Esophagus squamous epithelium (tissue), 5 donors: Measurements from ENCODE around the gene ATP6AP1. TPM values are rescaled to one million over a fixed set of nuclear protein-coding genes. Genes with fewer than 3 reads are reported as not detected.
A peak's percentile ranks its signal among the peaks of the same experiment; 100 is the strongest.

ENCODE experiments used
- DNase-seq: peaks from one replicate; lab custom pipeline; 2025; lab: John Stamatoyannopoulos, UW
- H3K27ac ChIP-seq, 4 donors: fragments of 200-600 bp; sonication (generic); one replicate each; pipeline ENCODE4 v1.5.1; 2016 to 2019; ENCODE audit warnings: mild to moderate bottlenecking in 1 of 4
- H3K27me3 ChIP-seq, 4 donors: fragments of 200-600 bp; sonication (generic); 1 replicate in 3 of 4; 2 replicates in 1 of 4; pipeline versions ENCODE4 v1.5.1 to v1.6.0; 2017 to 2021; ENCODE audit warnings: antibody characterized with exemption in 1 of 4
- H3K36me3 ChIP-seq, 3 donors: fragments of 200-600 bp; sonication (generic); one replicate each; pipeline ENCODE4 v1.5.1; 2016 to 2019
- H3K4me1 ChIP-seq, 3 donors: fragments of 200-600 bp; sonication (generic); one replicate each; pipeline ENCODE4 v1.5.1; 2017 to 2019
- H3K4me3 ChIP-seq, 4 donors: fragments of 200-600 bp; sonication (generic); 1 replicate in 3 of 4; 2 replicates in 1 of 4; pipeline ENCODE4 v1.5.1; 2016 to 2019; ENCODE audit warnings: mild to moderate bottlenecking in 2 of 4, moderate library complexity in 1 of 4
- H3K9me3 ChIP-seq, 3 donors: fragments of 200-600 bp; sonication (generic); one replicate each; pipeline ENCODE4 v1.5.1; 2016 to 2019
- CTCF ChIP-seq, 6 experiments: fragments of 450-650 bp in 4 of 6; fragments of 200-600 bp in 2 of 6; sonication (generic) in 2 of 6; IDR thresholded peaks; one replicate each; pipeline ENCODE4 v1.5.1; 2016 to 2019; ENCODE audit warnings: antibody characterized with exemption in 6 of 6, mild to moderate bottlenecking in 4 of 6, moderate library complexity in 4 of 6
- POLR2A ChIP-seq, 4 donors: fragments of 450-650 bp; IDR thresholded peaks; one replicate each; pipeline ENCODE4 v1.6.1; 2017; ENCODE audit warnings: antibody characterized with exemption in 4 of 4, mild to moderate bottlenecking in 4 of 4, moderate library complexity in 3 of 4
- WGBS, 2 donors: methylation state at CpG; one replicate each; pipeline ENCODE4 v1.1.5; 2018; 5-methylcytosine and 5-hydroxymethylcytosine counted together
- intact Hi-C: fragments of 100-400 bp; cut with DNase I; formaldehyde crosslinking; loops from one replicate; pipeline ENCODE4 v1.15.0; 2022
- total RNA-seq, 4 donors: library from RNA; depleted of rRNA; stranded (reverse); fragments of >200 nt; gene quantifications; one replicate each; pipeline ENCODE4 v1.1.0, GENCODE V29; 2016
- donor health status: DM: yes; HTN: yes; CAD: no.

Gene ATP6AP1
- total RNA-seq = 10 to 100 TPM; 28.5 to 83.8 (median 37.2) TPM

GRCh38 chrX:154428176-154429171, at the start of gene ATP6AP1:
Gene ATP6AP1 (plus strand): TSS chrX:154428677. CDS start chrX:154428693, 16 bp downstream.
- intact Hi-C loops = no loop called here
- WGBS, 2 donors = 0 to 59% methylated on average over 9 to 33 of the region's 87 CpGs
- DNase-seq = peak; percentile 53
- TF ChIP-seq POLR2A (IDR thresholded peaks at IDR 0.05) (peak in 2 of 4 donors; percentile 49 to 76), CTCF (IDR thresholded peaks at IDR 0.05) (no peak)
- Histone ChIP-seq H3K4me1 (peaks cover 5 to 42% (median 7%) of the 10 kb centered on the region in 3 donors), H3K27me3 (no peaks in the 10 kb centered on the region), H3K9me3 (no peaks in the 10 kb centered on the region), H3K4me3 (peak within 1 kb of the TSS; percentile 54 to 83 (median 76)), H3K36me3 (peaks cover 0 to 19% (median 5%) of the 10 kb centered on the region in 3 donors), H3K27ac (peak within 1 kb of the TSS; percentile 75 to 89 (median 84))

GRCh38 chrX:154378799-154379568, 49.5 kb upstream of the ATP6AP1 start, which contains the start of gene EMD:
Gene EMD (plus strand): TSS chrX:154379295. CDS start chrX:154379485, 190 bp downstream.
- Histone ChIP-seq H3K27ac (peak within 1 kb of the TSS; percentile 95 to 99 (median 97)), H3K27me3 (no peaks in the 10 kb centered on the region), H3K36me3 (peaks cover 0 to 17% (median 0%) of the 10 kb centered on the region in 3 donors), H3K9me3 (no peaks in the 10 kb centered on the region), H3K4me1 (peaks cover 6 to 41% (median 10%) of the 10 kb centered on the region in 3 donors), H3K4me3 (peak within 1 kb of the TSS; percentile 59 to 85 (median 76))
- intact Hi-C loops = no loop called here
- DNase-seq = peak; percentile 95
- TF ChIP-seq POLR2A (IDR thresholded peaks at IDR 0.05) = peak in 2 of 4 donors; percentile 74 to 94
- TF ChIP-seq CTCF (IDR thresholded peaks at IDR 0.05) = peak in 1 of 6 experiments; percentile 5
- WGBS, 2 donors = 53% methylated on average over 55 of the region's 103 CpGs; no CpG with 5 or more reads in 1 of the 2 donors

GRCh38 chrX:154379569-154379951, 48.9 kb upstream of the ATP6AP1 start:
- Histone ChIP-seq H3K4me1 (peaks cover 9 to 42% (median 10%) of the 10 kb centered on the region in 3 donors), H3K36me3 (peaks cover 0 to 17% (median 0%) of the 10 kb centered on the region in 3 donors), H3K4me3 (peak overlapping the region; percentile 59 to 85 (median 76)), H3K27ac (peak overlapping the region; percentile 94 to 99 (median 97)), H3K27me3 (no peaks in the 10 kb centered on the region), H3K9me3 (no peaks in the 10 kb centered on the region)
- no peak for TF ChIP-seq POLR2A (IDR thresholded peaks at IDR 0.05)
- TF ChIP-seq CTCF (IDR thresholded peaks at IDR 0.05) = no peak
- no peak for DNase-seq
- intact Hi-C loops = no loop called here
- 38% methylated on average over 11 of the region's 38 CpGs; no CpG with 5 or more reads in 1 of the 2 donors for WGBS, 2 donors

GRCh38 chrX:154380153-154380552, 48.3 kb upstream of the ATP6AP1 start:
- no peak for DNase-seq
- TF ChIP-seq POLR2A (IDR thresholded peaks at IDR 0.05) (no peak), CTCF (IDR thresholded peaks at IDR 0.05) (no peak)
- peaks cover 0 to 17% (median 0%) of the 10 kb centered on the region in 3 donors for H3K36me3 ChIP-seq
- H3K9me3 ChIP-seq = no peaks in the 10 kb centered on the region
- intact Hi-C loops = no loop called here
- peak overlapping the region; percentile 59 to 85 (median 76) for H3K4me3 ChIP-seq
- H3K4me1 ChIP-seq = peaks cover 10 to 38% (median 10%) of the 10 kb centered on the region in 3 donors
- 0 to 60% methylated on average over 1 of the region's 13 CpGs for WGBS, 2 donors
- peak overlapping the region; percentile 94 to 99 (median 97) for H3K27ac ChIP-seq
- H3K27me3 ChIP-seq = no peaks in the 10 kb centered on the region
